SK-N-SH treated with all-trans-retinoic acid at 6 μM for 48 hours (cell line): ENCODE results near the gene RB1.

ENCODE experiments used
- ATAC-seq: fragments of 200-7000 bp; cut with Tn5 transposase; 3 replicates; pipeline ENCODE4 v1.9.1; 2020; ENCODE audit warnings: mild to moderate bottlenecking, moderate library complexity
- ARNTL ChIP-seq: fragments of 450-650 bp; formaldehyde crosslinking; IDR thresholded peaks from 2 replicates; pipeline ENCODE4 v1.5.0; 2020; ENCODE audit warnings: low read depth, mild to moderate bottlenecking, moderate library complexity, borderline replicate concordance
- BACH2 ChIP-seq: fragments of 250-450 bp; sonication (Bioruptor Pico); IDR thresholded peaks from 2 replicates; pipeline ENCODE4 v1.9.0; 2021; ENCODE audit warnings: mild to moderate bottlenecking, borderline replicate concordance
- CSDC2 ChIP-seq: fragments of 250-450 bp; sonication (Bioruptor Pico); IDR thresholded peaks from 2 replicates; pipeline ENCODE4 v1.5.0; 2020; ENCODE audit warnings: mild to moderate bottlenecking, moderate library complexity
- ESRRG ChIP-seq: fragments of 250-450 bp; sonication (Bioruptor Pico); IDR thresholded peaks from 2 replicates; pipeline ENCODE4 v1.6.1; 2021; ENCODE audit warnings: mild to moderate bottlenecking
- GLIS3 ChIP-seq: fragments of 250-450 bp; sonication (Bioruptor Pico); IDR thresholded peaks from 2 replicates; pipeline ENCODE4 v1.5.0; 2020; ENCODE audit warnings: mild to moderate bottlenecking, moderate library complexity
- ISL1 ChIP-seq: fragments of 250-450 bp; sonication (Bioruptor Pico); IDR thresholded peaks from 2 replicates; pipeline ENCODE4 v2.1.2; 2022; ENCODE audit warnings: mild to moderate bottlenecking, moderate library complexity
- OSR1 ChIP-seq: fragments of 250-450 bp; sonication (Bioruptor Pico); IDR thresholded peaks from 2 replicates; pipeline ENCODE4 v1.8.0; 2022; ENCODE audit warnings: moderate library complexity, mild to moderate bottlenecking, inconsistent platforms
- PPARA ChIP-seq: fragments of 250-450 bp; sonication (Bioruptor Pico); IDR thresholded peaks from 2 replicates; pipeline ENCODE4 v1.5.0; 2020; ENCODE audit warnings: mild to moderate bottlenecking, borderline replicate concordance
- RARB ChIP-seq: fragments of 250-450 bp; sonication (Bioruptor Pico); IDR thresholded peaks from 2 replicates; pipeline ENCODE4 v1.8.0; 2021; ENCODE audit warnings: mild to moderate bottlenecking, moderate library complexity
- SNAI2 ChIP-seq: fragments of 250-450 bp; sonication (Bioruptor Pico); IDR thresholded peaks from 2 replicates; pipeline ENCODE4 v1.5.0; 2020; ENCODE audit warnings: mild to moderate bottlenecking, moderate library complexity
- TCF4 ChIP-seq: fragments of 250-450 bp; sonication (Bioruptor Pico); IDR thresholded peaks from 2 replicates; pipeline ENCODE4 v1.8.0; 2021; ENCODE audit warnings: mild to moderate bottlenecking, moderate library complexity, borderline replicate concordance
- TOX ChIP-seq: fragments of 250-450 bp; sonication (Bioruptor Pico); IDR thresholded peaks from 2 replicates; pipeline ENCODE4 v1.8.0; 2021; ENCODE audit warnings: mild to moderate bottlenecking, moderate library complexity, borderline replicate concordance
- ZC3H10 ChIP-seq: fragments of 250-450 bp; sonication (Bioruptor Pico); IDR thresholded peaks from 2 replicates; pipeline ENCODE4 v1.5.1; 2021; ENCODE audit warnings: mild to moderate bottlenecking, moderate library complexity
- ZFP3 ChIP-seq: fragments of 250-450 bp; sonication (Bioruptor Pico); IDR thresholded peaks from 2 replicates; pipeline ENCODE4 v1.5.0; 2020; ENCODE audit warnings: mild to moderate bottlenecking, moderate library complexity
- ZFP30 ChIP-seq: fragments of 450-650 bp; formaldehyde crosslinking; IDR thresholded peaks from 2 replicates; pipeline ENCODE4 v1.5.0; 2022; ENCODE audit warnings: mild to moderate bottlenecking, moderate library complexity
- ZNF565 ChIP-seq: fragments of 450-650 bp; formaldehyde crosslinking; conservative IDR thresholded peaks from 2 replicates; pipeline ENCODE4 v1.5.0; 2020; ENCODE audit warnings: low read depth, mild to moderate bottlenecking, moderate library complexity
- ZNF8 ChIP-seq: fragments of 450-650 bp; formaldehyde crosslinking; IDR thresholded peaks from 2 replicates; pipeline ENCODE4 v1.5.0; 2020; ENCODE audit warnings: mild to moderate bottlenecking, moderate library complexity
- TF ChIP-seq, protein P1 (sequence below): fragments of 250-450 bp; sonication (Bioruptor Pico); IDR thresholded peaks from 2 replicates; pipeline ENCODE4 v1.8.0; 2020; ENCODE audit warnings: mild to moderate bottlenecking, moderate library complexity, borderline replicate concordance
- TF ChIP-seq, protein P2 (sequence below): fragments of 250-450 bp; sonication (Bioruptor Pico); IDR thresholded peaks from 2 replicates; pipeline ENCODE4 v1.5.1; 2020; ENCODE audit warnings: low read depth, mild to moderate bottlenecking, moderate library complexity
- TF ChIP-seq, protein P3 (sequence below): fragments of 250-450 bp; sonication (Bioruptor Pico); IDR thresholded peaks from 2 replicates; pipeline ENCODE4 v1.8.0; 2021; ENCODE audit warnings: low read depth, mild to moderate bottlenecking, moderate library complexity, borderline replicate concordance
- TF ChIP-seq, protein P4 (sequence below): fragments of 250-450 bp; sonication (Bioruptor Pico); IDR thresholded peaks from 2 replicates; pipeline ENCODE4 v1.5.1; 2021; ENCODE audit warnings: mild to moderate bottlenecking, moderate library complexity
- TF ChIP-seq, protein P5 (sequence below): fragments of 250-450 bp; sonication (Bioruptor Pico); IDR thresholded peaks from 2 replicates; pipeline ENCODE4 v1.5.0; 2020; ENCODE audit warnings: mild to moderate bottlenecking, moderate library complexity

RB1 gene

DNA sequence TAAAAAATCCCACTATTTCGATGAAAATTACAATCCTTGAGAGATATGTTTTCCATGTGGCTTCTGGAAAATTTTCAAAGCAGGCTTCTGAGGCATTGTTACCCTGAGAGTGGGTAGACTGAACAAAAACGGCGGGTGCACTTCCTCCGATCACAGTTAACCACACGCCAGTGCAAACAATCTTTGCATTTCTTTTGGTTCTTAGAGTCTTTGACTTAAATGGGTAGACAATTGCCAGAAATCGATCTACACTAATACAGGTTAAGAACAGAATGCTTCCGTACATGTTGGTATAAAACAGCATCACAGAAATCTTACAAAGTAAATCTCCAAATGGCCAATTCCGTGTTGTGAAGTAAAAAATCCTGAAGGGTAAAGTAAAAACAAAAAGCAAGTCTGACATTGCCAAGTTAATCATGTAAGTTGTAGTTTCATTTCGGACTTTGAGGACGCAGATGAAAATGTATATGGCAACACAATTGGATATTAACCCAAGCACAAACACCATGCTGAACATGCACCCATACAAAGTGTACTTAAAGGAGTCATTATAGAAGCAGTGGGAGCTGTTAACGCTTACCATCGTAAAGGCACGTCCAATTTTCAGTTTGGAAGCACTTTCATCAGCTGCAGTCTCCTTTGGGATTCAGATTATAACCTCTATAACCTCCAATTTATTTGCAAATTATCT, 108.4 kb downstream of the RB1 start (continued):
- TF ChIP-seq, protein P1, sequence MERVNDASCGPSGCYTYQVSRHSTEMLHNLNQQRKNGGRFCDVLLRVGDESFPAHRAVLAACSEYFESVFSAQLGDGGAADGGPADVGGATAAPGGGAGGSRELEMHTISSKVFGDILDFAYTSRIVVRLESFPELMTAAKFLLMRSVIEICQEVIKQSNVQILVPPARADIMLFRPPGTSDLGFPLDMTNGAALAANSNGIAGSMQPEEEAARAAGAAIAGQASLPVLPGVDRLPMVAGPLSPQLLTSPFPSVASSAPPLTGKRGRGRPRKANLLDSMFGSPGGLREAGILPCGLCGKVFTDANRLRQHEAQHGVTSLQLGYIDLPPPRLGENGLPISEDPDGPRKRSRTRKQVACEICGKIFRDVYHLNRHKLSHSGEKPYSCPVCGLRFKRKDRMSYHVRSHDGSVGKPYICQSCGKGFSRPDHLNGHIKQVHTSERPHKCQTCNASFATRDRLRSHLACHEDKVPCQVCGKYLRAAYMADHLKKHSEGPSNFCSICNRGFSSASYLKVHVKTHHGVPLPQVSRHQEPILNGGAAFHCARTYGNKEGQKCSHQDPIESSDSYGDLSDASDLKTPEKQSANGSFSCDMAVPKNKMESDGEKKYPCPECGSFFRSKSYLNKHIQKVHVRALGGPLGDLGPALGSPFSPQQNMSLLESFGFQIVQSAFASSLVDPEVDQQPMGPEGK = no peak
- TF ChIP-seq, protein P2, sequence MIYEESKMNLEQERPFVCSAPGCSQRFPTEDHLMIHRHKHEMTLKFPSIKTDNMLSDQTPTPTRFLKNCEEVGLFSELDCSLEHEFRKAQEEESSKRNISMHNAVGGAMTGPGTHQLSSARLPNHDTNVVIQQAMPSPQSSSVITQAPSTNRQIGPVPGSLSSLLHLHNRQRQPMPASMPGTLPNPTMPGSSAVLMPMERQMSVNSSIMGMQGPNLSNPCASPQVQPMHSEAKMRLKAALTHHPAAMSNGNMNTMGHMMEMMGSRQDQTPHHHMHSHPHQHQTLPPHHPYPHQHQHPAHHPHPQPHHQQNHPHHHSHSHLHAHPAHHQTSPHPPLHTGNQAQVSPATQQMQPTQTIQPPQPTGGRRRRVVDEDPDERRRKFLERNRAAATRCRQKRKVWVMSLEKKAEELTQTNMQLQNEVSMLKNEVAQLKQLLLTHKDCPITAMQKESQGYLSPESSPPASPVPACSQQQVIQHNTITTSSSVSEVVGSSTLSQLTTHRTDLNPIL = no peak
- TF ChIP-seq, all 23 proteins: peak for 0

DNA sequence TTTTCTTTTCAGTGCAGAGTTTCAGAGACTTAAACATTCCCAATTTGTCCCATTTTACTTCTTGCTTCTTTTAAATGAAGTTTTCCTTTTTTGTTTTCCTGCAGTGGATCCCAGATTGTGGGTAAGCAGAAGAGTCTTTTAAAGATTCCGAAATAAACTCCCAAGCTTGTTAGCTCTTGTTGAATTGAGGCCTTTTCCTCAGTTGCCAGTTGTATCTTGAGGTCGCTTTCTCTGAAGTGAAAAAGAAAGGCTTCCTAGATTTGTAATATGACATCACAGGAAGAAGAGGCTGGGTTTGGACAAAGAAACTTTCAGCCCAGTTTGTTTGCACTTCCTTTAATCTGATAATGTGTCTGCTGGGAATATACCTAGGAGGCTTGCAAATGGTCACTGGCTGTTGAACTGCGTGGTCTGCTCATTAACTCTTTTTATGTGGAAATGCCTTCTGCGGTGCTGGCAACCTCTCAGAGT, 109.4 kb downstream of the RB1 start, which contains the start of gene LPAR6:
LPAR6 (minus strand) TSS at position 233 of the 471 bp plus-strand sequence. CDS start 690 bp downstream, outside the sequence.
- no peak for ATAC-seq
- no peak for TF ChIP-seq ARNTL
- no peak for TF ChIP-seq ZNF8 (CRISPR knock-in tag)
- TF ChIP-seq TCF4 (CRISPR knock-in tag) = no peak
- TF ChIP-seq, protein P3, sequence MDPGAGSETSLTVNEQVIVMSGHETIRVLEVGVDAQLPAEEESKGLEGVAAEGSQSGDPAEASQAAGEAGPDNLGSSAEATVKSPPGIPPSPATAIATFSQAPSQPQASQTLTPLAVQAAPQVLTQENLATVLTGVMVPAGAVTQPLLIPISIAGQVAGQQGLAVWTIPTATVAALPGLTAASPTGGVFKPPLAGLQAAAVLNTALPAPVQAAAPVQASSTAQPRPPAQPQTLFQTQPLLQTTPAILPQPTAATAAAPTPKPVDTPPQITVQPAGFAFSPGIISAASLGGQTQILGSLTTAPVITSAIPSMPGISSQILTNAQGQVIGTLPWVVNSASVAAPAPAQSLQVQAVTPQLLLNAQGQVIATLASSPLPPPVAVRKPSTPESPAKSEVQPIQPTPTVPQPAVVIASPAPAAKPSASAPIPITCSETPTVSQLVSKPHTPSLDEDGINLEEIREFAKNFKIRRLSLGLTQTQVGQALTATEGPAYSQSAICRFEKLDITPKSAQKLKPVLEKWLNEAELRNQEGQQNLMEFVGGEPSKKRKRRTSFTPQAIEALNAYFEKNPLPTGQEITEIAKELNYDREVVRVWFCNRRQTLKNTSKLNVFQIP (CRISPR knock-in tag) = no peak
- no peak for TF ChIP-seq OSR1
- no peak for TF ChIP-seq ZNF565 (CRISPR knock-in tag)
- no peak for TF ChIP-seq ZFP30 (CRISPR knock-in tag)
- TF ChIP-seq, protein P4, sequence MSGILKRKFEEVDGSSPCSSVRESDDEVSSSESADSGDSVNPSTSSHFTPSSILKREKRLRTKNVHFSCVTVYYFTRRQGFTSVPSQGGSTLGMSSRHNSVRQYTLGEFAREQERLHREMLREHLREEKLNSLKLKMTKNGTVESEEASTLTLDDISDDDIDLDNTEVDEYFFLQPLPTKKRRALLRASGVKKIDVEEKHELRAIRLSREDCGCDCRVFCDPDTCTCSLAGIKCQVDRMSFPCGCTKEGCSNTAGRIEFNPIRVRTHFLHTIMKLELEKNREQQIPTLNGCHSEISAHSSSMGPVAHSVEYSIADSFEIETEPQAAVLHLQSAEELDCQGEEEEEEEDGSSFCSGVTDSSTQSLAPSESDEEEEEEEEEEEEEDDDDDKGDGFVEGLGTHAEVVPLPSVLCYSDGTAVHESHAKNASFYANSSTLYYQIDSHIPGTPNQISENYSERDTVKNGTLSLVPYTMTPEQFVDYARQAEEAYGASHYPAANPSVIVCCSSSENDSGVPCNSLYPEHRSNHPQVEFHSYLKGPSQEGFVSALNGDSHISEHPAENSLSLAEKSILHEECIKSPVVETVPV = no peak
- no peak for TF ChIP-seq CSDC2 (CRISPR knock-in tag)
- TF ChIP-seq BACH2 (CRISPR knock-in tag) = no peak
- TF ChIP-seq, protein P2 = no peak
- no peak for TF ChIP-seq ZFP3 (CRISPR knock-in tag)
- no peak for TF ChIP-seq ISL1 (CRISPR knock-in tag)
- TF ChIP-seq, protein P5, sequence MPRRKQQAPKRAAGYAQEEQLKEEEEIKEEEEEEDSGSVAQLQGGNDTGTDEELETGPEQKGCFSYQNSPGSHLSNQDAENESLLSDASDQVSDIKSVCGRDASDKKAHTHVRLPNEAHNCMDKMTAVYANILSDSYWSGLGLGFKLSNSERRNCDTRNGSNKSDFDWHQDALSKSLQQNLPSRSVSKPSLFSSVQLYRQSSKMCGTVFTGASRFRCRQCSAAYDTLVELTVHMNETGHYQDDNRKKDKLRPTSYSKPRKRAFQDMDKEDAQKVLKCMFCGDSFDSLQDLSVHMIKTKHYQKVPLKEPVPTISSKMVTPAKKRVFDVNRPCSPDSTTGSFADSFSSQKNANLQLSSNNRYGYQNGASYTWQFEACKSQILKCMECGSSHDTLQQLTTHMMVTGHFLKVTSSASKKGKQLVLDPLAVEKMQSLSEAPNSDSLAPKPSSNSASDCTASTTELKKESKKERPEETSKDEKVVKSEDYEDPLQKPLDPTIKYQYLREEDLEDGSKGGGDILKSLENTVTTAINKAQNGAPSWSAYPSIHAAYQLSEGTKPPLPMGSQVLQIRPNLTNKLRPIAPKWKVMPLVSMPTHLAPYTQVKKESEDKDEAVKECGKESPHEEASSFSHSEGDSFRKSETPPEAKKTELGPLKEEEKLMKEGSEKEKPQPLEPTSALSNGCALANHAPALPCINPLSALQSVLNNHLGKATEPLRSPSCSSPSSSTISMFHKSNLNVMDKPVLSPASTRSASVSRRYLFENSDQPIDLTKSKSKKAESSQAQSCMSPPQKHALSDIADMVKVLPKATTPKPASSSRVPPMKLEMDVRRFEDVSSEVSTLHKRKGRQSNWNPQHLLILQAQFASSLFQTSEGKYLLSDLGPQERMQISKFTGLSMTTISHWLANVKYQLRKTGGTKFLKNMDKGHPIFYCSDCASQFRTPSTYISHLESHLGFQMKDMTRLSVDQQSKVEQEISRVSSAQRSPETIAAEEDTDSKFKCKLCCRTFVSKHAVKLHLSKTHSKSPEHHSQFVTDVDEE (CRISPR knock-in tag) = no peak
- TF ChIP-seq ZC3H10 (CRISPR knock-in tag) = no peak
- TF ChIP-seq TOX (CRISPR knock-in tag) = no peak
- TF ChIP-seq RARB (CRISPR knock-in tag) = no peak
- no peak for TF ChIP-seq GLIS3 (CRISPR knock-in tag)
- no peak for TF ChIP-seq ESRRG

DNA sequence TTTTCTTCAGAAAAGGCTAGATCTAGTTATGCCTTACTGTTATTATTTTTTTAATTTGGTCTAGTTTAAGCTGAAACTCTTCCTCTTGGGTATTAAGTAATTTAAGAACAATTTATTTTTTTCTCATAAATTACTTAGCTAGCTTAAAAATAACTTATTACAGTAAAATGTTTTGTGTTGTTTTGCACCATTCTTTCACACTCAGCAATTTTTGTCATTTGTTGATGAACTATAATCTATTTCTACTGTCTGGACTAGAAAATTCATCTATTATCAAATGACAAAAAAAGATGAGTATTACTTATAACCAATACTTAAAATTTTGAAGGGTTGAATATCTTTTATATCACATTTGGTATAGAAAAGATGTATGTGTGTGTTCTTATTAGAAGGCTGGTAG, 111.0 kb downstream of the RB1 start:
- TF ChIP-seq ZNF8 (CRISPR knock-in tag) (no peak), ARNTL (no peak), ESRRG (no peak), TCF4 (CRISPR knock-in tag) (no peak), ZFP3 (CRISPR knock-in tag) (no peak), ISL1 (CRISPR knock-in tag) (no peak), PPARA (CRISPR knock-in tag) (no peak), ZNF565 (CRISPR knock-in tag) (no peak), TOX (CRISPR knock-in tag) (no peak), SNAI2 (CRISPR knock-in tag) (no peak), GLIS3 (CRISPR knock-in tag) (no peak)
- TF ChIP-seq, protein P2 = no peak
- TF ChIP-seq, protein P5 (CRISPR knock-in tag) = no peak
- ATAC-seq = no peak
